Ishikawa (cell line): ENCODE measurements around the gene NR3C1.

Source experiments
- CEBPB ChIP-seq: IDR thresholded peaks from 2 replicates; pipeline ENCODE4 v1.6.1; 2012
- EGR1 ChIP-seq: IDR thresholded peaks from 2 replicates; pipeline ENCODE4 v1.6.1; 2012
- FOXM1 ChIP-seq: IDR thresholded peaks from 2 replicates; pipeline ENCODE4 v1.6.1; 2012; ENCODE audit warnings: low read depth, borderline replicate concordance
- TCF12 ChIP-seq: IDR thresholded peaks from 2 replicates; pipeline ENCODE4 v1.6.1; 2012; ENCODE audit warnings: low read depth

- TF ChIP-seq CEBPB: no peak
- no peak for TF ChIP-seq EGR1
- no peak for TF ChIP-seq FOXM1
- TF ChIP-seq TCF12: peak; percentile 71
Observed at GRCh38 chr5:143244000-143244736, 159.3 kb downstream of the NR3C1 start.
